Hepatocyte (in vitro differentiated cells): ENCODE results near the gene CAMK4.

ENCODE experiments used
- EZH2 ChIP-seq: fragments of 200-600 bp; sonication (generic); IDR thresholded peaks from 2 replicates; pipeline ENCODE4 v1.6.1; 2016; ENCODE audit warnings: antibody characterized with exemption, mild to moderate bottlenecking, borderline replicate concordance
- EZH2phosphoT487 ChIP-seq: fragments of 200-600 bp; sonication (generic); IDR thresholded peaks from one replicate; pipeline ENCODE4 v1.6.1; 2018; ENCODE audit warnings: antibody characterized with exemption, mild to moderate bottlenecking, low read depth, moderate library complexity; ENCODE audit not compliant: unreplicated experiment, severe bottlenecking
- TF ChIP-seq, protein P1 (sequence below): fragments of 200-600 bp; sonication (generic); IDR thresholded peaks from 2 replicates; pipeline ENCODE4 v1.5.1; 2016; ENCODE audit warnings: antibody characterized with exemption, mild to moderate bottlenecking; ENCODE audit not compliant: poor library complexity

DNA sequence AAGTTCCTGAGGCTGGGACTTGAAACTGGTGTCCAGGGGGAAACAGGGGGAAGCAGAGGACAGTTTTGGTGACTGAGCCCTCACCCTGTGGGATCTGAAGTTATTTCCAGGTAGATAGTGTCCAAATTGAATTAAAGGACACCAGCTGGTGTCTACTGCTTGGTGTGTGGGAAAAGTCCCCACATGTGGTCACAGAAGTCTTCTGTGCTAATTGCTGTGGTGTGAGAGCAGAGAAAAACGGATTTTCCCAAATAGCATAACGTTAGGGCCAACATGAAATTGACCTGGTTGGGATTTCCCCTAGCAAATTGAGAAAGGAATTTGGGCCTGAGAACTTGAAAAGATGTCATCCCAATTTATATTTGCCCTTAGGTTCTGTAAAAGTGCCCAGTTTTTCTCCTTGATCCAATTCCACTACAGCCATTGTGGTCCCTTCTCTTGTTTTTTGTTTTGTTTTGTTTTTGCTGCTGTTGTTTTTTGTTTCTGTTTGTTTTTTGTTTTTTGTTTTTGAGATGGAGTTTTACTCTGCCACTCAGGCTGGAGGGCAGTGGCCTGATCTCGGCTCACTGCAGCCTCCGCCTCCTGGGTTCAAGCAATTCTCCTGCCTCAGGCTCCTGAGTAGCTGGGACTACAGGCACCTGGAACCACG lies 293.8 kb downstream of the CAMK4 start:
- TF ChIP-seq, protein P1, sequence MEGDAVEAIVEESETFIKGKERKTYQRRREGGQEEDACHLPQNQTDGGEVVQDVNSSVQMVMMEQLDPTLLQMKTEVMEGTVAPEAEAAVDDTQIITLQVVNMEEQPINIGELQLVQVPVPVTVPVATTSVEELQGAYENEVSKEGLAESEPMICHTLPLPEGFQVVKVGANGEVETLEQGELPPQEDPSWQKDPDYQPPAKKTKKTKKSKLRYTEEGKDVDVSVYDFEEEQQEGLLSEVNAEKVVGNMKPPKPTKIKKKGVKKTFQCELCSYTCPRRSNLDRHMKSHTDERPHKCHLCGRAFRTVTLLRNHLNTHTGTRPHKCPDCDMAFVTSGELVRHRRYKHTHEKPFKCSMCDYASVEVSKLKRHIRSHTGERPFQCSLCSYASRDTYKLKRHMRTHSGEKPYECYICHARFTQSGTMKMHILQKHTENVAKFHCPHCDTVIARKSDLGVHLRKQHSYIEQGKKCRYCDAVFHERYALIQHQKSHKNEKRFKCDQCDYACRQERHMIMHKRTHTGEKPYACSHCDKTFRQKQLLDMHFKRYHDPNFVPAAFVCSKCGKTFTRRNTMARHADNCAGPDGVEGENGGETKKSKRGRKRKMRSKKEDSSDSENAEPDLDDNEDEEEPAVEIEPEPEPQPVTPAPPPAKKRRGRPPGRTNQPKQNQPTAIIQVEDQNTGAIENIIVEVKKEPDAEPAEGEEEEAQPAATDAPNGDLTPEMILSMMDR = no peak
- no peak for TF ChIP-seq EZH2
- TF ChIP-seq EZH2phosphoT487 = no peak
